H1 (cell line): ENCODE results near the gene DZIP1L. TPM values are rescaled to one million over a fixed set of nuclear protein-coding genes. Genes with fewer than 3 reads are reported as not detected.

Source experiments
- CTCF ChIA-PET: fragments of 300-600 bp; sonication (Branson Sonifier 250); formaldehyde crosslinking; loops from one replicate; lab custom pipeline; 2021; ENCODE audit not compliant: partially characterized antibody; lab: Charles Lee
- POLR2A ChIA-PET: fragments of 300-600 bp; sonication (Branson Sonifier 250); formaldehyde crosslinking; loops from one replicate; lab custom pipeline; 2021; ENCODE audit warnings: inconsistent platforms; ENCODE audit not compliant: partially characterized antibody; lab: Charles Lee
- DNase-seq, 2 experiments: peaks; one replicate each; pipeline versions ENCODE4 v3.0.0 to v3.0.0-alpha.2; 2010 to 2022; ENCODE audit warnings: low spot score in 2 of 2, low read depth in 1 of 2, mixed read lengths in 1 of 2
- FAIRE-seq: peaks from 2 replicates; lab custom pipeline; 2011; peaks lifted over from hg19 to GRCh38; lab: Jason Lieb, UNC
- H2AFZ ChIP-seq: 2 replicates; pipeline ENCODE4 v1.8.1; 2012; ENCODE audit warnings: low read length, inconsistent platforms
- H2AK5ac ChIP-seq: 2 replicates; pipeline ENCODE4 v1.6.1; 2013; ENCODE audit warnings: low read depth, low read length
- H2BK120ac ChIP-seq: replicated peaks from 2 replicates; pipeline ENCODE3; 2013; ENCODE audit warnings: low read depth, low read length, inconsistent platforms
- H2BK12ac ChIP-seq: 2 replicates; pipeline ENCODE4 v1.6.1; 2013; ENCODE audit warnings: low read depth, low read length
- H2BK15ac ChIP-seq: 2 replicates; pipeline ENCODE4 v1.6.1; 2013; ENCODE audit warnings: low read length
- H2BK20ac ChIP-seq: 2 replicates; pipeline ENCODE4 v1.6.1; 2013; ENCODE audit warnings: low read length
- H2BK5ac ChIP-seq: 2 replicates; pipeline ENCODE4 v1.6.1; 2013; ENCODE audit warnings: low read depth, low read length
- H3K14ac ChIP-seq: 2 replicates; pipeline ENCODE4 v1.6.1; 2013; ENCODE audit warnings: inconsistent platforms; ENCODE audit not compliant: insufficient read length
- H3K18ac ChIP-seq: 2 replicates; pipeline ENCODE4 v1.6.1; 2013; ENCODE audit warnings: low read length; ENCODE audit errors: extremely low read depth
- H3K23ac ChIP-seq: 2 replicates; pipeline ENCODE4 v1.6.1; 2013; ENCODE audit warnings: inconsistent platforms; ENCODE audit not compliant: insufficient read length
- H3K23me2 ChIP-seq: 2 replicates; pipeline ENCODE4 v1.6.1; 2013; ENCODE audit warnings: low read depth, low read length
- H3K27ac ChIP-seq: 2 replicates; pipeline ENCODE4 v1.6.1; 2011; ENCODE audit warnings: low read depth, low read length, inconsistent platforms
- H3K27me3 ChIP-seq, 4 experiments: replicated peaks in 1 of 4; 1 replicate in 1 of 4; 2 replicates in 3 of 4; pipeline versions ENCODE4 v1.6.1 to v1.8.1; 2011 to 2013; ENCODE audit warnings: low read length in 3 of 4, mild to moderate bottlenecking in 3 of 4, inconsistent platforms in 2 of 4, mixed read lengths in 2 of 4, moderate library complexity in 1 of 4; ENCODE audit not compliant: control insufficient read depth in 3 of 4, insufficient read depth in 3 of 4; ENCODE audit errors: extremely low read depth in 1 of 4
- H3K36me3 ChIP-seq, 4 experiments: 2 replicates each; pipeline versions ENCODE4 v1.6.1 to v1.8.1; 2011 to 2013; ENCODE audit warnings: mild to moderate bottlenecking in 4 of 4, low read length in 3 of 4, moderate library complexity in 2 of 4, control low read depth in 1 of 4, inconsistent platforms in 1 of 4; ENCODE audit not compliant: insufficient read depth in 4 of 4, control insufficient read depth in 2 of 4
- H3K4ac ChIP-seq: replicated peaks from 2 replicates; pipeline ENCODE3; 2013; ENCODE audit warnings: low read length, low read depth, mixed read lengths, inconsistent platforms; ENCODE audit not compliant: insufficient read length
- H3K4me1 ChIP-seq, 4 experiments: replicated peaks in 1 of 4; 1 replicate in 1 of 4; 2 replicates in 3 of 4; pipeline versions ENCODE4 v1.6.1 to v1.8.1; 2011 to 2013; ENCODE audit warnings: low read length in 3 of 4, inconsistent platforms in 2 of 4, mixed read lengths in 1 of 4; ENCODE audit not compliant: insufficient read depth in 4 of 4, control insufficient read depth in 3 of 4
- H3K4me2 ChIP-seq, 2 experiments: 2 replicates each; pipeline versions ENCODE4 v1.6.1 to v1.8.1; 2011 to 2013; ENCODE audit warnings: low read depth in 2 of 2, low read length in 2 of 2, control low read depth in 1 of 2, inconsistent platforms in 1 of 2, mild to moderate bottlenecking in 1 of 2; ENCODE audit not compliant: insufficient read depth in 1 of 2
- H3K4me3 ChIP-seq, 4 experiments: fragments of 200-600, 300-600 bp in 1 of 4; sonication (generic), shearing (Covaris generic), sonication (Bioruptor Twin) in 1 of 4; 2 replicates each; pipeline versions ENCODE4 v1.5.1 to v1.8.1; 2011 to 2016; ENCODE audit warnings: low read length in 4 of 4, low read depth in 3 of 4, control low read depth in 2 of 4, inconsistent platforms in 2 of 4, mild to moderate bottlenecking in 2 of 4, mixed read lengths in 1 of 4, moderate library complexity in 1 of 4; ENCODE audit not compliant: insufficient read depth in 2 of 4; ENCODE audit errors: extremely low read depth in 1 of 4
- H3K56ac ChIP-seq: replicated peaks from 2 replicates; pipeline ENCODE3; 2013; ENCODE audit warnings: low read depth, mild to moderate bottlenecking, mixed read lengths, low read length, inconsistent platforms; ENCODE audit not compliant: insufficient read length
- H3K79me1 ChIP-seq: 2 replicates; pipeline ENCODE4 v1.6.1; 2013; ENCODE audit warnings: low read depth, low read length, control low read depth
- H3K79me2 ChIP-seq, 2 experiments: 2 replicates each; pipeline versions ENCODE4 v1.6.1 to v1.8.1; 2012 to 2013; ENCODE audit warnings: low read length in 2 of 2, mild to moderate bottlenecking in 2 of 2, inconsistent platforms in 1 of 2; ENCODE audit not compliant: insufficient read depth in 2 of 2, control insufficient read depth in 1 of 2
- H3K9ac ChIP-seq, 4 experiments: replicated peaks in 1 of 4; 1 replicate in 1 of 4; 2 replicates in 3 of 4; pipeline versions ENCODE4 v1.6.1 to v1.8.1; 2011 to 2013; ENCODE audit warnings: low read depth in 3 of 4, low read length in 3 of 4, control low read depth in 2 of 4, mild to moderate bottlenecking in 2 of 4, moderate library complexity in 2 of 4, inconsistent platforms in 1 of 4; ENCODE audit errors: extremely low read depth in 1 of 4
- H3K9me3 ChIP-seq, 2 experiments: 2 replicates each; pipeline versions ENCODE4 v1.6.1 to v1.8.1; 2012 to 2013; ENCODE audit warnings: mild to moderate bottlenecking in 2 of 2, moderate library complexity in 2 of 2, control low read depth in 1 of 2, inconsistent platforms in 1 of 2, low read depth in 1 of 2, low read length in 1 of 2, mixed read lengths in 1 of 2; ENCODE audit not compliant: insufficient read depth in 2 of 2
- H4K20me1 ChIP-seq, 2 experiments: replicated peaks in 1 of 2; 2 replicates each; pipeline versions ENCODE3 to v1.8.1; 2011 to 2013; ENCODE audit warnings: inconsistent platforms in 2 of 2, low read length in 2 of 2, mild to moderate bottlenecking in 1 of 2; ENCODE audit not compliant: insufficient read depth in 2 of 2, control insufficient read depth in 1 of 2
- H4K5ac ChIP-seq: 2 replicates; pipeline ENCODE4 v1.6.1; 2013; ENCODE audit warnings: low read length, low read depth, mixed read lengths, inconsistent platforms; ENCODE audit not compliant: insufficient read length
- H4K8ac ChIP-seq: 2 replicates; pipeline ENCODE4 v1.8.0; 2013; ENCODE audit warnings: mild to moderate bottlenecking, moderate library complexity, low read length, inconsistent platforms; ENCODE audit not compliant: insufficient read depth; ENCODE audit errors: extremely low read depth
- H4K91ac ChIP-seq: replicated peaks from 2 replicates; pipeline ENCODE3; 2013; ENCODE audit warnings: low read length, mixed read lengths, inconsistent platforms; ENCODE audit not compliant: insufficient read length
- CBX8 ChIP-seq: fragments of 300-800, 300-1000 bp; sonication (generic); IDR thresholded peaks from 2 replicates; pipeline ENCODE4 v1.7.1; 2016; ENCODE audit warnings: low read depth, low read length, borderline replicate concordance
- JUN ChIP-seq: IDR thresholded peaks from 2 replicates; pipeline ENCODE4 v1.6.1; 2011; ENCODE audit warnings: low read depth, mild to moderate bottlenecking, improper control_type of control experiment, low read length
- POLR2AphosphoS5 ChIP-seq: IDR thresholded peaks from 2 replicates; pipeline ENCODE4 v1.6.1; 2011; ENCODE audit warnings: low read depth, low read length
- RXRA ChIP-seq: IDR thresholded peaks from 2 replicates; pipeline ENCODE4 v1.6.1; 2011; ENCODE audit warnings: low read depth, mild to moderate bottlenecking, low read length, moderate library complexity; ENCODE audit not compliant: insufficient read depth
- SP4 ChIP-seq: IDR thresholded peaks from 2 replicates; pipeline ENCODE4 v1.6.1; 2012; ENCODE audit warnings: low read length, inconsistent platforms
- polyA plus RNA-seq, 7 experiments: library from polyadenylated mRNA; depleted of rRNA in 3 of 7; stranded (reverse) in 5 of 7; unstranded in 2 of 7; fragments of >200 nt in 5 of 7; fragments of 200-250 nt in 2 of 7; gene quantifications; 1 replicate in 5 of 7; 2 replicates in 1 of 7; 4 replicates in 1 of 7; pipeline versions ENCODE4 v1.2.1 to v1.2.3, GENCODE V29; 2011 to 2013; ENCODE audit warnings: missing spikeins in 2 of 7, mixed read lengths in 2 of 7
- total RNA-seq: library from RNA; stranded (reverse); fragmentation: NEBNext Ultra II Directional; extraction: Animal tissue kit (Norgen Biotek cat#: 25700); gene quantifications from 2 replicates; pipeline ENCODE4 v1.2.1, GENCODE V29; 2021

DZIP1L gene
- total and polyA plus RNA-seq, 2 of the 8 experiments (the other 6 are each of a cell fraction or from before 2014, with no cell fraction given): 6.5 to 8.3 TPM

DNA sequence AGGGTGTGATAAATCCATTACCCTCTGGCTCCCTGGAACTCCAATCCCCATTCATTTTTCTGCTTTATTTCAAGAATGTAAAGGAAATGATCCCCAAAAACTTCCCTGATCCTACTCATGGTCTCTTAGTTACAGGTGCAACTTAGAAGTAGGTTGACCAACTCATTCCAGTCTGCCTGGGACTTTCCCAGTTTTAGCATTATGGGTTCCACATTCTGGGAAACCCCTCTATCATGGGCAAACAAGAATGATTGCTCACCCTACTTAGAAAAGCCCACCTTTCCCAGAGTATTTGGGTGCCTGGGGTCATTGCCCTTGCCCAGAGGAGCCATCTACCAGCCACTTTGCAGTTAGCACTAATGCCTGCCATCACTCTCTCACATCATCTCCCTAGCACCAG is 89.9 kb downstream of the DZIP1L start:
- ChIA-PET CTCF (interaction anchor here (2.5 kb wide), 1 partner anchor 15 kb away, joined by 7 read pairs; the partner anchor contains the start of gene CLDN18), POLR2A (no interaction called here)
- Histone ChIP-seq H3K27ac (no peak overlapping the region), H3K14ac (no peak overlapping the region), H3K4me1 (no peaks in the 10 kb centered on the region), H2AFZ (no peak overlapping the region), H3K4ac (no peak overlapping the region), H3K18ac (no peak overlapping the region), H3K9ac (no peak overlapping the region), H3K27me3 (no peaks in the 10 kb centered on the region), H2BK15ac (no peak overlapping the region), H3K79me1 (no peaks in the 10 kb centered on the region), H3K23me2 (no peaks in the 10 kb centered on the region), H2BK20ac (no peak overlapping the region), H3K56ac (no peak overlapping the region), H3K4me2 (no peak overlapping the region), H4K91ac (no peak overlapping the region), H4K20me1 (no peaks in the 10 kb centered on the region), H3K36me3 (no peaks in the 10 kb centered on the region), H4K5ac (no peak overlapping the region), H3K79me2 (no peaks in the 10 kb centered on the region), H2BK5ac (no peak overlapping the region), H3K23ac (no peak overlapping the region), H3K4me3 (no peak overlapping the region), H2BK120ac (no peak overlapping the region), H4K8ac (no peak overlapping the region), H2BK12ac (no peak overlapping the region), H3K9me3 (no peaks in the 10 kb centered on the region), H2AK5ac (no peak overlapping the region)
- no peak for FAIRE-seq
- no peak for TF ChIP-seq POLR2AphosphoS5
- no peak for TF ChIP-seq JUN
- TF ChIP-seq SP4: no peak
- no peak for TF ChIP-seq RXRA
- no peak for TF ChIP-seq CBX8
- no peak for DNase-seq
